ENCODE measurements around the gene DRD2.

Gene DRD2

DNA sequence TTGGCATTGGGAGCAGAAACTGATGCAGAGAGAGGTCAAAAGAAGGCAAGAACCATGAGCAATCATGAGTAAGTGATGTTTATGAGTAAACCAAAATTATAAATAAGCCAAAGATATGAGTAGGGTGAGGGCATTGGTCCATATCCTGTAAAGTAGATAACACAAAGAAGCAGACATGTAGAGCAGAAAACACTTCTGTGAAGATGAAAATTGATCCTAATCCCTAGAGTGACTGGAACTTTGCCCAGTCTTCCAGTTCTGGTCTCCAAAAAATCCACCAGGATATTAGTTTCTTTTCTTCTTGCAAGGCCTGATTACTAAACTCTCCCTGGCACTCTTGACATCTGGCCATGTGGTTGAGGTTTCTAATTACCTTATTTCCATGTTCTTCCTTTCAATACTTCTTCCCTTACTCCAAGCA lies 13.7 kb upstream of the DRD2 start:
- DNase-seq (ENCODE audit: low read depth) = no peak
- no peak overlapping the region for H3K4me3 ChIP-seq (ENCODE audit: control insufficient read depth, low read depth, low read length)
- TF ChIP-seq, protein P1, sequence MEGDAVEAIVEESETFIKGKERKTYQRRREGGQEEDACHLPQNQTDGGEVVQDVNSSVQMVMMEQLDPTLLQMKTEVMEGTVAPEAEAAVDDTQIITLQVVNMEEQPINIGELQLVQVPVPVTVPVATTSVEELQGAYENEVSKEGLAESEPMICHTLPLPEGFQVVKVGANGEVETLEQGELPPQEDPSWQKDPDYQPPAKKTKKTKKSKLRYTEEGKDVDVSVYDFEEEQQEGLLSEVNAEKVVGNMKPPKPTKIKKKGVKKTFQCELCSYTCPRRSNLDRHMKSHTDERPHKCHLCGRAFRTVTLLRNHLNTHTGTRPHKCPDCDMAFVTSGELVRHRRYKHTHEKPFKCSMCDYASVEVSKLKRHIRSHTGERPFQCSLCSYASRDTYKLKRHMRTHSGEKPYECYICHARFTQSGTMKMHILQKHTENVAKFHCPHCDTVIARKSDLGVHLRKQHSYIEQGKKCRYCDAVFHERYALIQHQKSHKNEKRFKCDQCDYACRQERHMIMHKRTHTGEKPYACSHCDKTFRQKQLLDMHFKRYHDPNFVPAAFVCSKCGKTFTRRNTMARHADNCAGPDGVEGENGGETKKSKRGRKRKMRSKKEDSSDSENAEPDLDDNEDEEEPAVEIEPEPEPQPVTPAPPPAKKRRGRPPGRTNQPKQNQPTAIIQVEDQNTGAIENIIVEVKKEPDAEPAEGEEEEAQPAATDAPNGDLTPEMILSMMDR (IDR thresholded peaks at IDR 0.05; ENCODE audit: control insufficient read depth, insufficient read depth, low read depth, low read length, missing control alignments) = no peak

DNA sequence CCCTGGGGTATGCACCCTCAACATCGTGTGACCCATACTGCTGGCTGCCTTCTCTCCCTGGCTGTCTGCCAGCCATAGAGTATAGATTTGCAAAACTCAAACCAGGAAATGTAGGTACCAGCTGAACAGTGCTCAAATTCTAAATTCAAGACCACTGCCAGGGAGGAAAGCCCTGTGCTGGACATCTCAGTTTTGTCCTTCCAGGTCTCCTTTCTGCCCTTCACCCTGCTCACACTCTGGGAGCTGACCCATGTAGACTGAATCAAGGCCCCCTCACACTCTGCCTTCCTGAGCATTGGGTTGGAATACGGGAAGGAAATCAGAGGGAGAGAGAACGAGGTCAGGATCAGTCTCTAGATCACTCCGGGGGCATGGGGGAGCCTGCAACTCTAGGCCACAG lies 12.4 kb upstream of the DRD2 start:
- DNase-seq (ENCODE audit: low read depth) = no peak
- TF ChIP-seq, protein P1 (IDR thresholded peaks at IDR 0.05; ENCODE audit: control insufficient read depth, insufficient read depth, low read depth, low read length, missing control alignments) = no peak
- H3K4me3 ChIP-seq (ENCODE audit: control insufficient read depth, low read depth, low read length) = no peak overlapping the region

DNA sequence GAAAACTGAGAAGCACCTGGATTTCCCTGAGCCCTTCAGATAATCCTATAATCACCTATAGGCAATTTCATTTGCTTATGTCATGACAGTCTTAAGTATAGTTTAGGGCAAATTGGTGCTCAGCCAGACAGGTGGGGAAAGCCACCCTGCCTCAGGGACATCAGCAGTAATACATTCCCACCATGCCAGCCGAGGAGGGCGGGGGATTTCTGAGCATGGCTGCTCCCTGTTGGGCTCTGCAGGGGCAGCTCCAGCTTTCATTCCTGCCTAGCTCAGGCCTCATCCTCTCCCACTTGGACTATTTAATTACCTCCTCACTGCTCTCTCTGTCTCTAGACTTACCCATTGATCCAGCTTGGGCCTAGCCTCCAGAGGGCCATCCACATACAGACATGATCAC lies 9.0 kb upstream of the DRD2 start:
- no peak for DNase-seq (ENCODE audit: low read depth)
- TF ChIP-seq, protein P1 (IDR thresholded peaks at IDR 0.05; ENCODE audit: control insufficient read depth, insufficient read depth, low read depth, low read length, missing control alignments) = no peak
- no peak overlapping the region for H3K4me3 ChIP-seq (ENCODE audit: control insufficient read depth, low read depth, low read length)

DNA sequence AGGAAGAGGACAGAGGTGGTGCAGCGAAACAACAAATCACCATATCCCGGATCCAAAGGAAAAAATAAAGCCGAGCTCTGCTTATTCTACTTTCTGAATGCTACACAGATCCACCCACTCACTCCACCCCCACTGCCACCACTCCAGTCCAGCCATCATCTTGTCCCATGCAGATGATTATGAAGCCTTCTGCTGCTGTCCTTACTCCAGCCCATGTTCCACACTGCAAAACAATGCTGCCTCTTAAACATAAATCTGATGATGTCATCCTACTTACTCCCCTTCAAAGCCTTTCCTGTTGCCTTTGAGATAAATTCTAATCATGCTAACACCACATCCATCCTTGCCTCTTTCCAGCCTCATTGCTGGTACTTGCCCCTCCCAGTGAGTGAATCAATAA lies 6.5 kb upstream of the DRD2 start:
- H3K4me3 ChIP-seq (ENCODE audit: control insufficient read depth, low read depth, low read length) = no peak overlapping the region
- TF ChIP-seq, protein P1 (IDR thresholded peaks at IDR 0.05; ENCODE audit: control insufficient read depth, insufficient read depth, low read depth, low read length, missing control alignments) = no peak
- no peak for DNase-seq (ENCODE audit: low read depth)

DNA sequence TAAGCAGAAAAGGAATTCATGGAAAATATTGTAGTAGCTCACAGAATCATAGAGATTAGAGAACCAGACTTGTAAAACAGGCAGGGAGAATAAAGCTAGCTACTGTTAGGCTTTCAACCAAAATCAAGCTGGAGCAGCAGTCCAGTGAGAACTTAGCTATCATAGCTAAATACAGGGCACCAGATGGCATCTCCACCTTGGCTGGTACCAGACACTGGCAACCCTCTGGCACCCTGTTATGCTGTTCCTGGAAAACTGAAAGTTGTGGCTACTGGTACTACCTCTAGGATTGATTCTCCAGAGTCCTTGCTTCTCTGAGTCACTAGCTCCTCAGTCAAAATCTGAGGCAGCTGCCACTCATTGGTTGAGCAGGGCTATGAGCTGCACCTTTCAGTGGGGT lies 6.0 kb upstream of the DRD2 start:
- TF ChIP-seq, protein P1 (IDR thresholded peaks at IDR 0.05; ENCODE audit: control insufficient read depth, insufficient read depth, low read depth, low read length, missing control alignments) = no peak
- DNase-seq (ENCODE audit: low read depth) = no peak
- H3K4me3 ChIP-seq (ENCODE audit: control insufficient read depth, low read depth, low read length) = no peak overlapping the region

DNA sequence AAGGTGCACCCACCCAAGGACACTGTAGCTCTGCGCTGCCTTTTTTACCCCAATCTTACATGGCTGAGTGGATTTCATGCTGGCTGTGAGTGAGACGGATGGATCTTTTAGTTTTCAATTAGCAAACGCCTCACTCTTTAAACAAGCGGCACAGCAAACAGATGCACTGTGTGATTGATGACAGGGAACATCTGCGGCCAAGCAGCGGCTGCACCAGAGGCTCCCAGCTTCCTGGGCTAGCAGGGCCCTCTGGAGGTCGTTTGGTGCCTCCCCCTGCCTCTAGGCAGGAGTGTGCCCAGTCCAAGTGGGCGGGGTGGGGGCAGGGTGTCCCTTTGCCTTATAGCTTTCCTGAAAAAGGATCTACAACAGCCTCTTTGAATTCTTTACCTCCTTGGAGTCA lies 2.1 kb upstream of the DRD2 start:
- no peak for DNase-seq (ENCODE audit: low read depth)
- no peak overlapping the region for H3K4me3 ChIP-seq (ENCODE audit: control insufficient read depth, low read depth, low read length)
- TF ChIP-seq, protein P1 (IDR thresholded peaks at IDR 0.05; ENCODE audit: control insufficient read depth, insufficient read depth, low read depth, low read length, missing control alignments) = no peak

DNA sequence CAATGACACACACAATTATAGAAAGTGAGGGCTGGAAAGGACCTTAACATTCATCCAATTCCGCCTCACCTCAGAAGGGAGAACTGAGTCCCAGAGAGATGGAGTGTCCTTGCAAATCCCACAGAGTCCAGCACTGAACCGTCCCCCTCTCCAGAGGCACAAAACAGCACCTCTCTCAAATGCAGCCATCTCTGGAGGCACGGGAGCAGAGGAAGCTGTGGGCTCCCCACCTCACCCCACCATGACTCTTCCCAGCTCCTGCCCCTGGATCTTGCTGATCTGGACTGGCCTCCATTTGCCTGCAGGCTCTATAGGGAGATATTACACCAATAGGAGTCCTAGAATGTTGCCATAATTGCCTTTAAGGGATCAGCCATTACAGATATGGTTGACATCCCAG lies 1.4 kb upstream of the DRD2 start:
- no peak overlapping the region for H3K4me3 ChIP-seq (ENCODE audit: control insufficient read depth, low read depth, low read length)
- DNase-seq (ENCODE audit: low read depth) = no peak
- TF ChIP-seq, protein P1 (IDR thresholded peaks at IDR 0.05; ENCODE audit: control insufficient read depth, insufficient read depth, low read depth, low read length, missing control alignments) = no peak
